Endothelial cell of umbilical vein (primary cell): ENCODE results near the gene TAMALIN. TPM values are rescaled to one million over a fixed set of nuclear protein-coding genes. Genes with fewer than 3 reads are reported as not detected.

Source experiments
- BruUV-seq: library from RNA; stranded (reverse); fragments of 400-500 nt; replicated peaks from 2 replicates; lab custom pipeline; 2021; lab: Mats Ljungman, UMichigan
- CTCF ChIA-PET: fragments of 300-600, 350-600 bp; sonication (Branson Sonifier 250); formaldehyde crosslinking; loops from one replicate; lab custom pipeline; 2021; ENCODE audit warnings: antibody characterized with exemption, inconsistent platforms; lab: Charles Lee
- POLR2A ChIA-PET: fragments of 300-600, 350-600 bp; sonication (Branson Sonifier 250); formaldehyde crosslinking; loops from one replicate; lab custom pipeline; 2021; ENCODE audit warnings: antibody characterized with exemption, inconsistent platforms; lab: Charles Lee
- DNase-seq: peaks from one replicate; pipeline ENCODE4 v3.0.0-alpha.2; 2011; ENCODE audit warnings: low read depth, low spot score
- FAIRE-seq: peaks from 2 replicates; lab custom pipeline; 2011; peaks lifted over from hg19 to GRCh38; lab: Jason Lieb, UNC
- H2AFZ ChIP-seq: 2 replicates; pipeline ENCODE4 v1.6.0; 2012; ENCODE audit warnings: low read depth, low read length, control low read depth, inconsistent platforms
- H3K27ac ChIP-seq: 2 replicates; pipeline ENCODE4 v1.5.1; 2011; ENCODE audit warnings: low read depth, mild to moderate bottlenecking, control low read depth, low read length, moderate library complexity; ENCODE audit not compliant: insufficient read depth
- H3K27me3 ChIP-seq, 2 experiments: 2 replicates each; pipeline versions ENCODE4 v1.6.0 to v1.6.1; 2011; ENCODE audit warnings: low read length in 2 of 2, mixed read lengths in 1 of 2; ENCODE audit not compliant: control insufficient read depth in 2 of 2, insufficient read depth in 2 of 2
- H3K36me3 ChIP-seq, 2 experiments: 2 replicates in 1 of 2; 3 replicates in 1 of 2; pipeline ENCODE4 v1.5.1; 2011; ENCODE audit warnings: low read length in 2 of 2, mild to moderate bottlenecking in 1 of 2, moderate library complexity in 1 of 2; ENCODE audit not compliant: control insufficient read depth in 2 of 2, insufficient read depth in 2 of 2; ENCODE audit errors: extremely low read depth in 1 of 2
- H3K4me1 ChIP-seq: 3 replicates; pipeline ENCODE4 v1.5.1; 2011; ENCODE audit warnings: mild to moderate bottlenecking, low read length; ENCODE audit not compliant: control insufficient read depth, insufficient read depth; ENCODE audit errors: extremely low read depth
- H3K4me2 ChIP-seq: 2 replicates; pipeline ENCODE4 v1.6.1; 2011; ENCODE audit warnings: low read length, control low read depth, mixed read lengths; ENCODE audit not compliant: insufficient read depth
- H3K4me3 ChIP-seq, 3 experiments: fragments of 200-600 bp in 1 of 3; sonication (generic), shearing (Covaris generic) in 1 of 3; replicated peaks in 1 of 3; 2 replicates each; pipeline ENCODE4 v1.5.1; 2011 to 2016; ENCODE audit warnings: control low read depth in 3 of 3, low read length in 3 of 3, mild to moderate bottlenecking in 2 of 3, inconsistent platforms in 1 of 3, low read depth in 1 of 3, moderate library complexity in 1 of 3; ENCODE audit not compliant: insufficient read depth in 1 of 3
- H3K79me2 ChIP-seq: 2 replicates; pipeline ENCODE4 v1.6.0; 2012; ENCODE audit warnings: low read length, inconsistent platforms; ENCODE audit not compliant: control insufficient read depth, insufficient read depth
- H3K9ac ChIP-seq: replicated peaks from 2 replicates; pipeline ENCODE3; 2011; ENCODE audit warnings: low read length, control low read depth; ENCODE audit not compliant: insufficient read depth; ENCODE audit errors: extremely low read depth
- H3K9me1 ChIP-seq: replicated peaks from 3 replicates; pipeline ENCODE4 v1.6.0; 2011; ENCODE audit warnings: mild to moderate bottlenecking, low read length; ENCODE audit not compliant: control insufficient read depth, insufficient read depth; ENCODE audit errors: extremely low read depth
- H3K9me3 ChIP-seq: replicated peaks from 2 replicates; pipeline ENCODE4 v1.5.1; 2012; ENCODE audit warnings: low read length, inconsistent platforms; ENCODE audit not compliant: control insufficient read depth, insufficient read depth
- H4K20me1 ChIP-seq: replicated peaks from 2 replicates; pipeline ENCODE3; 2011; ENCODE audit warnings: mild to moderate bottlenecking, low read length; ENCODE audit not compliant: control insufficient read depth, insufficient read depth; ENCODE audit errors: extremely low read depth
- EZH2 ChIP-seq: IDR thresholded peaks from 2 replicates; pipeline ENCODE4 v1.6.1; 2012; ENCODE audit warnings: borderline replicate concordance, low read depth, mild to moderate bottlenecking, moderate library complexity, low read length, inconsistent platforms; ENCODE audit not compliant: severe bottlenecking
- FOS ChIP-seq: IDR thresholded peaks from 2 replicates; pipeline ENCODE4 v1.6.1; 2011; ENCODE audit warnings: mild to moderate bottlenecking, low read length, moderate library complexity, borderline replicate concordance; ENCODE audit not compliant: insufficient read depth
- GATA2 ChIP-seq: IDR thresholded peaks from 2 replicates; pipeline ENCODE4 v1.7.0; 2011; ENCODE audit warnings: low read depth, mild to moderate bottlenecking, moderate library complexity, mixed read lengths, low read length; ENCODE audit not compliant: insufficient read length, insufficient read depth
- JUN ChIP-seq: IDR thresholded peaks from 2 replicates; pipeline ENCODE4 v1.6.1; 2011; ENCODE audit warnings: borderline replicate concordance, low read depth; ENCODE audit not compliant: insufficient read length, insufficient read depth
- MYC ChIP-seq: IDR thresholded peaks from one replicate; pipeline ENCODE4 v1.6.1; 2011; ENCODE audit warnings: mild to moderate bottlenecking, low read depth, low read length
- POLR2AphosphoS5 ChIP-seq: IDR thresholded peaks from 2 replicates; pipeline ENCODE4 v1.6.1; 2012; ENCODE audit warnings: low read depth, mild to moderate bottlenecking, control low read depth, low read length, moderate library complexity; ENCODE audit not compliant: insufficient read depth
- dilution Hi-C: fragments of 300-500 bp; cut with MboI; formaldehyde crosslinking; loops from one replicate; pipeline ENCODE4 v1.15.0; 2019; ENCODE audit warnings: low sequenced_read_pairs; ENCODE audit not compliant: extremely low pct_ligation_motif_present
- intact Hi-C: fragments of 100-400 bp; cut with micrococcal nuclease; formaldehyde crosslinking; loops from one replicate; pipeline ENCODE4 v1.10.0; 2022
- polyA plus RNA-seq, 4 experiments: library from polyadenylated mRNA; depleted of rRNA in 3 of 4; stranded (reverse) in 3 of 4; unstranded in 1 of 4; fragments of >200 nt; gene quantifications; 2 replicates each; pipeline versions ENCODE4 v1.2.1 to v1.2.3, GENCODE V29; 2011 to 2012; ENCODE audit warnings: missing spikeins in 1 of 4
- total RNA-seq: library from RNA; stranded (reverse); gene quantifications from 2 replicates; pipeline ENCODE4 v1.2.3, GENCODE V29; 2021
- TF ChIP-seq, protein P1 (sequence below), 2 donors: IDR thresholded peaks; 1 replicate in 1 of 2; 2 replicates in 1 of 2; pipeline ENCODE4 v1.5.1; 2011; ENCODE audit warnings: low read length in 2 of 2, mild to moderate bottlenecking in 2 of 2, moderate library complexity in 2 of 2, control low read depth in 1 of 2, inconsistent platforms in 1 of 2, low read depth in 1 of 2; ENCODE audit not compliant: insufficient read depth in 1 of 2; ENCODE audit errors: extremely low read depth in 1 of 2

TAMALIN gene
- total and polyA plus RNA-seq, 2 donors (not counting 3 experiments of a cell fraction or from before 2014, with no cell fraction given): 53.3 to 87.5 TPM

DNA sequence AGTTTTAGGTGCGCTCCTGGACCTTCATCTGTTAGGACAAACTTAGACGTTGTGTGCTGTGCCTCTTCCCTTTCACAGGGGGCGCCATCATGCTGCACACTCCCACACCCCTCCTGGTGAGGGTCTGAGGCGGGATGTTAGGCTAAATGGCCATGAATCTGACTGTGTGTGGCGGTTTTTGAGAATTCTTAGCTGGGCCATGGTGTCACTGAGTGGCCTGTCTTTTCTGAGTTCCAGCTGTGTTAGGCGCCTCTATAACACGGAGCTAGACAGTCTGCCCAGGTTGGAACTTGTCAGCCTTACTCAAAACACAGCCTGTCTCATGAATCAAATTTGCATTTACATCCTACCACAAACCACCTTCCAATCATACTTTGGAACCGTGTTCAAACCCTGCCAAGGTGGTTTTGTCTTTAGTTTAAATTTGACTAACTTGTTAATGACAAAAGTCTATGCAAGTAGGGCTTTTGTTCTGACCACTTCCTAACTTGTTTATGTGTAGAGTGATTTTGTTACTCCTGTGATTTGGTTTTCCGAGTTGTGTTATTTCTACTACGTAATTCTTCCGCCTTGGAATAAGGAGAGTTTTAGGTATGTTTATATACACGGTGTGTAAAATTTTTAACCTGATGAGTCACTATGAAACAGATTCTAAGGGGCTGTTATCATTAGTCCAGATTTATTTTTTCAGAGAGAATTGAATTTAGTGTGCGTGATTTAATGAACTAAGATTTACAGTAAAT lies 35.7 kb upstream of the TAMALIN start:
- TF ChIP-seq EZH2: no peak
- peak; percentile 87 for TF ChIP-seq FOS
- TF ChIP-seq, protein P1, sequence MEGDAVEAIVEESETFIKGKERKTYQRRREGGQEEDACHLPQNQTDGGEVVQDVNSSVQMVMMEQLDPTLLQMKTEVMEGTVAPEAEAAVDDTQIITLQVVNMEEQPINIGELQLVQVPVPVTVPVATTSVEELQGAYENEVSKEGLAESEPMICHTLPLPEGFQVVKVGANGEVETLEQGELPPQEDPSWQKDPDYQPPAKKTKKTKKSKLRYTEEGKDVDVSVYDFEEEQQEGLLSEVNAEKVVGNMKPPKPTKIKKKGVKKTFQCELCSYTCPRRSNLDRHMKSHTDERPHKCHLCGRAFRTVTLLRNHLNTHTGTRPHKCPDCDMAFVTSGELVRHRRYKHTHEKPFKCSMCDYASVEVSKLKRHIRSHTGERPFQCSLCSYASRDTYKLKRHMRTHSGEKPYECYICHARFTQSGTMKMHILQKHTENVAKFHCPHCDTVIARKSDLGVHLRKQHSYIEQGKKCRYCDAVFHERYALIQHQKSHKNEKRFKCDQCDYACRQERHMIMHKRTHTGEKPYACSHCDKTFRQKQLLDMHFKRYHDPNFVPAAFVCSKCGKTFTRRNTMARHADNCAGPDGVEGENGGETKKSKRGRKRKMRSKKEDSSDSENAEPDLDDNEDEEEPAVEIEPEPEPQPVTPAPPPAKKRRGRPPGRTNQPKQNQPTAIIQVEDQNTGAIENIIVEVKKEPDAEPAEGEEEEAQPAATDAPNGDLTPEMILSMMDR (IDR thresholded peaks at IDR 0.05; ENCODE audit: extremely low read depth in 1 of 2, insufficient read depth in 1 of 2, low read depth in 1 of 2, low read length in 2 of 2): peak; percentile 82 to 85
- TF ChIP-seq POLR2AphosphoS5: no peak
- no peak for TF ChIP-seq MYC
- peak; percentile 87 for TF ChIP-seq JUN
- peak; percentile 21 for TF ChIP-seq GATA2
- dilution Hi-C loops (no loop called here), intact Hi-C loops (loop anchor here (1.0 kb wide), 4 partner anchors 9 to 49 kb away; no protein-coding TSS in a partner anchor)
- H3K27me3 ChIP-seq: no peaks in the 10 kb centered on the region
- peak overlapping the region; percentile 73 for H3K9ac ChIP-seq
- FAIRE-seq (peak; percentile 50), DNase-seq (peak; percentile 89)
- H3K9me1 ChIP-seq: no peaks in the 10 kb centered on the region
- peak overlapping the region in 1 of 3 experiments; percentile 3 for H3K4me3 ChIP-seq
- H3K4me1 ChIP-seq: peaks cover 70% of the 10 kb centered on the region
- POLR2A ChIA-PET: no interaction called here
- peak overlapping the region; percentile 98 for H3K27ac ChIP-seq
- TSS peak; percentile 78 for BruUV-seq
- H3K36me3 ChIP-seq: peaks cover 5 to 6% of the 10 kb centered on the region in 2 experiments
- peaks cover 70% of the 10 kb centered on the region for H3K79me2 ChIP-seq
- H3K4me2 ChIP-seq: peak overlapping the region; percentile 62
- no peaks in the 10 kb centered on the region for H4K20me1 ChIP-seq
- H3K9me3 ChIP-seq: no peaks in the 10 kb centered on the region
- CTCF ChIA-PET: interaction anchor here (0.6 to 5.7 kb wide), 20 partner anchors 9 to 83 kb away, joined by 3 to 39 read pairs (median 6); partner anchors contain the start of genes ACVR1B and ANKRD33
- no peak overlapping the region for H2AFZ ChIP-seq
